HCT116 (cell line): Measurements from ENCODE around the gene SLC25A25. TPM values are rescaled to one million over a fixed set of nuclear protein-coding genes. Genes with fewer than 3 reads are reported as not detected.

Experiments
- ATAC-seq: fragments of 200-7000 bp; cut with Tn5 transposase; 2 replicates; pipeline ENCODE4 v1.9.1; 2020; ENCODE audit warnings: mild to moderate bottlenecking, moderate library complexity
- BruUV-seq: library from RNA; stranded (reverse); fragments of 400-500 nt; replicated peaks from 2 replicates; lab custom pipeline; 2021; lab: Mats Ljungman, UMichigan
- CTCF ChIA-PET: fragments of 300-600 bp; sonication (Branson Sonifier 250); formaldehyde crosslinking; loops from one replicate; lab custom pipeline; 2021; ENCODE audit warnings: antibody characterized with exemption; lab: Charles Lee
- POLR2A ChIA-PET: fragments of 300-600, 350-600 bp; sonication (Branson Sonifier 250); formaldehyde crosslinking; loops from one replicate; lab custom pipeline; 2021; ENCODE audit warnings: antibody characterized with exemption; lab: Charles Lee
- RAD21 ChIA-PET, 2 experiments: fragments of 300-600 bp; sonication (Branson Sonifier 250); formaldehyde crosslinking; loops; one replicate each; lab custom pipeline; 2023; ENCODE audit warnings: low total read pairs in 2 of 2; ENCODE audit not compliant: uncharacterized antibody in 2 of 2, unreplicated experiment in 2 of 2, low non-redundant PET in 1 of 2; lab: Charles Lee
- DNase-seq: peaks from one replicate; pipeline ENCODE4 v3.0.0-alpha.2; 2010; ENCODE audit warnings: low read depth, low spot score
- H2AFZ ChIP-seq: fragments of 200-600 bp; shearing (Covaris generic), sonication (generic); 2 replicates; pipeline ENCODE4 v1.6.1; 2017; ENCODE audit warnings: low read depth, mixed run types, mixed read lengths, antibody characterized with exemption, low read length; ENCODE audit not compliant: poor library complexity, severe bottlenecking
- H3K27ac ChIP-seq: 2 replicates; pipeline ENCODE4 v1.5.1; 2012; ENCODE audit warnings: low read depth, low read length
- H3K27me3 ChIP-seq: fragments of 200-600 bp; sonication (generic); 2 replicates; pipeline ENCODE4 v1.6.1; 2016; ENCODE audit warnings: mixed run types, low read length, mixed read lengths; ENCODE audit not compliant: insufficient read depth
- H3K36me3 ChIP-seq, 2 experiments: fragments of 200-500 bp in 1 of 2; fragments of 200-600 bp in 1 of 2; sonication (Bioruptor generic) in 1 of 2; sonication (generic) in 1 of 2; 2 replicates each; pipeline versions ENCODE4 v1.5.1 to v1.6.1; 2014 to 2016; ENCODE audit warnings: low read length in 2 of 2, inconsistent platforms in 1 of 2, mixed read lengths in 1 of 2, mixed run types in 1 of 2; ENCODE audit not compliant: insufficient read depth in 2 of 2, control insufficient read depth in 1 of 2
- H3K4me1 ChIP-seq, 2 experiments: fragments of 200-600 bp in 1 of 2; sonication (generic) in 1 of 2; 2 replicates each; pipeline versions ENCODE4 v1.5.1 to v1.6.1; 2012 to 2017; ENCODE audit warnings: low read length in 2 of 2, inconsistent platforms in 1 of 2, mild to moderate bottlenecking in 1 of 2, mixed read lengths in 1 of 2, mixed run types in 1 of 2, moderate library complexity in 1 of 2; ENCODE audit not compliant: insufficient read depth in 2 of 2, control insufficient read depth in 1 of 2
- H3K4me2 ChIP-seq: fragments of 200-600 bp; sonication (generic); 2 replicates; pipeline ENCODE4 v1.6.1; 2017; ENCODE audit warnings: mixed run types, low read length, mixed read lengths
- H3K4me3 ChIP-seq, 2 experiments: fragments of 200-600 bp in 1 of 2; sonication (generic) in 1 of 2; replicated peaks in 1 of 2; 2 replicates each; pipeline ENCODE4 v1.5.1; 2011 to 2016; ENCODE audit warnings: low read length in 2 of 2, control low read depth in 1 of 2, low read depth in 1 of 2, mild to moderate bottlenecking in 1 of 2, mixed read lengths in 1 of 2, mixed run types in 1 of 2
- H3K79me2 ChIP-seq: fragments of 200-600 bp; sonication (generic); 2 replicates; pipeline ENCODE4 v1.6.1; 2017; ENCODE audit warnings: mild to moderate bottlenecking, mixed run types, low read length, moderate library complexity, mixed read lengths; ENCODE audit not compliant: insufficient read depth
- H3K9ac ChIP-seq: fragments of 200-600 bp; sonication (generic); 2 replicates; pipeline ENCODE4 v1.6.1; 2016; ENCODE audit warnings: low read length, mixed read lengths
- H3K9me2 ChIP-seq: fragments of 200-600 bp; sonication (generic), shearing (Covaris generic); 2 replicates; pipeline ENCODE4 v1.6.1; 2017; ENCODE audit warnings: mixed run types, mild to moderate bottlenecking, moderate library complexity; ENCODE audit not compliant: insufficient read depth
- H3K9me3 ChIP-seq, 2 experiments: fragments of 200-500 bp in 1 of 2; fragments of 200-600 bp in 1 of 2; sonication (Bioruptor generic) in 1 of 2; sonication (generic) in 1 of 2; 2 replicates each; pipeline ENCODE4 v1.6.1; 2014 to 2017; ENCODE audit warnings: low read length in 2 of 2, mixed read lengths in 2 of 2, inconsistent platforms in 1 of 2, low read depth in 1 of 2, mild to moderate bottlenecking in 1 of 2, mixed run types in 1 of 2, moderate library complexity in 1 of 2; ENCODE audit not compliant: control insufficient read depth in 1 of 2, insufficient read depth in 1 of 2
- H4K20me1 ChIP-seq: fragments of 200-600 bp; sonication (generic), shearing (Covaris generic); 2 replicates; pipeline ENCODE4 v1.6.1; 2017; ENCODE audit warnings: mixed run types, mild to moderate bottlenecking, moderate library complexity; ENCODE audit not compliant: insufficient read depth
- CEBPB ChIP-seq: IDR thresholded peaks from 2 replicates; pipeline ENCODE4 v1.6.1; 2012; ENCODE audit warnings: low read depth
- TCF7L2 ChIP-seq: IDR thresholded peaks from 2 replicates; pipeline ENCODE4 v1.7.0; 2011; ENCODE audit warnings: borderline replicate concordance, inconsistent platforms; ENCODE audit not compliant: insufficient read depth, insufficient read length; ENCODE audit errors: extremely low read depth
- YY1 ChIP-seq: IDR thresholded peaks from 2 replicates; pipeline ENCODE4 v1.6.1; 2011; ENCODE audit warnings: low read length, low read depth, moderate library complexity, mild to moderate bottlenecking; ENCODE audit not compliant: insufficient replicate concordance; ENCODE audit errors: extremely low read depth
- ZNF274 ChIP-seq: fragments of 200-500 bp; sonication (Bioruptor generic); IDR thresholded peaks from 2 replicates; pipeline ENCODE4 v1.6.1; 2014; ENCODE audit warnings: mild to moderate bottlenecking, low read depth, low read length, inconsistent platforms
- intact Hi-C: fragments of 100-400 bp; cut with micrococcal nuclease; formaldehyde crosslinking; loops from 2 replicates; pipeline ENCODE4 v1.10.0; 2022
- total RNA-seq: library from RNA; stranded (reverse); gene quantifications from one replicate; pipeline ENCODE4 v1.2.1, GENCODE V29; 2021; ENCODE audit not compliant: unreplicated experiment
- TF ChIP-seq, protein P1 (sequence below): IDR thresholded peaks from 2 replicates; pipeline ENCODE4 v1.6.1; 2011; ENCODE audit warnings: mild to moderate bottlenecking, low read length, moderate library complexity; ENCODE audit not compliant: insufficient replicate concordance; ENCODE audit errors: extremely low read depth

Gene SLC25A25
- total RNA-seq, 1 experiment from 2014 or later: 15.3 TPM

DNA sequence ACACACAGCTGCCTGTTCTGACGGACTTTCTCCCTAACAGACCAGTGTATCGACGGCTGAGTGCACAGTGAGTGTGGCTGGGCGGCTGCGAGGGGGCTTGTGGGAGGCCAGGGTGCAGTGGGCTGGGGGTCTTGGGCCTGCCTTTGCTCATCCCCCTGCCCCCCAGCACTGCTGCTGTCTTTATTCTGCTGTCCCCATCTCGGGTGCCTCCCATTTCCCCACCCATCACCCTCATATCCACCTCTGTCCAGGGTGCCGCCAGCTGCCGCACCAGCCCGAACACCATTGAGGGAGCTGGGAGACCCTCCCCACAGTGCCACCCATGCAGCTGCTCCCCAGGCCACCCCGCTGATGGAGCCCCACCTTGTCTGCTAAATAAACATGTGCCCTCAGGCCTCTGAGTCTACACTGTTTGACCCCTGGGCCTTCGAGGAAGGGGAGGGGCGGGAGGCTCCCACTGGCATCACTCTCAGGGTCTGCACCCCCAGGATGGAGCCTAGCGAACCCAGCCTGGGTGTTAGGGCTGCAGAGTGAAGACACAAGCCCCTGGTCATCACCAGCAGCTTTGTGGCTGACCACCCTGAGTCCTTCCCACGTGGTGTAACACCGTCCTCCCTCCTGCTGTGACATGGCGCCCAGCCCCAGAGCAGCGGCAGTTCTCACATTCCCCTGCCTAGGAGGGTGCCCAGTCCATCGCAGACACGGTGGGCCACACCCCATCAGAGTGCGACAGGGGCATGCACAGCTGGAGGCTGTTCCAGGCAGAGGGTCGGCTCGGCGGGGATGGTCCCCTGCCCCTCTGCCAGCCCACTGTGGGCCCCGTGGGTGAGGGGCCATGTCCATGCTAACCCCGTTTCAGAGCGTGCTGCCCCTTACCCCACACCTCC is 85.3 kb downstream of the SLC25A25 start:
- no peak overlapping the region for H3K9ac ChIP-seq
- no peaks in the 10 kb centered on the region for H3K36me3 ChIP-seq
- no peak overlapping the region for H3K27ac ChIP-seq
- ChIA-PET CTCF (no interaction called here), POLR2A (no interaction called here), RAD21 (no interaction called here)
- no TSS peak for BruUV-seq
- peaks cover 10 to 28% of the 10 kb centered on the region in 2 experiments for H3K4me1 ChIP-seq
- DNase-seq (no peak), ATAC-seq (no peak)
- H3K4me2 ChIP-seq: no peak overlapping the region
- intact Hi-C loops: no loop called here
- H3K27me3 ChIP-seq: no peaks in the 10 kb centered on the region
- H4K20me1 ChIP-seq: no peaks in the 10 kb centered on the region
- H3K9me2 ChIP-seq: no peaks in the 10 kb centered on the region
- no peak overlapping the region for H3K4me3 ChIP-seq
- no peaks in the 10 kb centered on the region for H3K9me3 ChIP-seq
- no peak overlapping the region for H2AFZ ChIP-seq
- no peaks in the 10 kb centered on the region for H3K79me2 ChIP-seq
- TF ChIP-seq TCF7L2 (no peak), CEBPB (no peak), YY1 (no peak), ZNF274 (no peak)
- TF ChIP-seq, protein P1, sequence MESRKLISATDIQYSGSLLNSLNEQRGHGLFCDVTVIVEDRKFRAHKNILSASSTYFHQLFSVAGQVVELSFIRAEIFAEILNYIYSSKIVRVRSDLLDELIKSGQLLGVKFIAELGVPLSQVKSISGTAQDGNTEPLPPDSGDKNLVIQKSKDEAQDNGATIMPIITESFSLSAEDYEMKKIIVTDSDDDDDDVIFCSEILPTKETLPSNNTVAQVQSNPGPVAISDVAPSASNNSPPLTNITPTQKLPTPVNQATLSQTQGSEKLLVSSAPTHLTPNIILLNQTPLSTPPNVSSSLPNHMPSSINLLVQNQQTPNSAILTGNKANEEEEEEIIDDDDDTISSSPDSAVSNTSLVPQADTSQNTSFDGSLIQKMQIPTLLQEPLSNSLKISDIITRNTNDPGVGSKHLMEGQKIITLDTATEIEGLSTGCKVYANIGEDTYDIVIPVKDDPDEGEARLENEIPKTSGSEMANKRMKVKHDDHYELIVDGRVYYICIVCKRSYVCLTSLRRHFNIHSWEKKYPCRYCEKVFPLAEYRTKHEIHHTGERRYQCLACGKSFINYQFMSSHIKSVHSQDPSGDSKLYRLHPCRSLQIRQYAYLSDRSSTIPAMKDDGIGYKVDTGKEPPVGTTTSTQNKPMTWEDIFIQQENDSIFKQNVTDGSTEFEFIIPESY: no peak
